ENCODE results near the gene MUC4. TPM values are rescaled to one million over a fixed set of nuclear protein-coding genes. Genes with fewer than 3 reads are reported as not detected.

The MUC4 gene
- total and polyA plus RNA-seq, 9 of the 15 experiments (the other 6 are each of a cell fraction or from before 2014, with no cell fraction given), result under 0.01 to 0.21 (median 0.10) TPM; not detected in 4

DNA sequence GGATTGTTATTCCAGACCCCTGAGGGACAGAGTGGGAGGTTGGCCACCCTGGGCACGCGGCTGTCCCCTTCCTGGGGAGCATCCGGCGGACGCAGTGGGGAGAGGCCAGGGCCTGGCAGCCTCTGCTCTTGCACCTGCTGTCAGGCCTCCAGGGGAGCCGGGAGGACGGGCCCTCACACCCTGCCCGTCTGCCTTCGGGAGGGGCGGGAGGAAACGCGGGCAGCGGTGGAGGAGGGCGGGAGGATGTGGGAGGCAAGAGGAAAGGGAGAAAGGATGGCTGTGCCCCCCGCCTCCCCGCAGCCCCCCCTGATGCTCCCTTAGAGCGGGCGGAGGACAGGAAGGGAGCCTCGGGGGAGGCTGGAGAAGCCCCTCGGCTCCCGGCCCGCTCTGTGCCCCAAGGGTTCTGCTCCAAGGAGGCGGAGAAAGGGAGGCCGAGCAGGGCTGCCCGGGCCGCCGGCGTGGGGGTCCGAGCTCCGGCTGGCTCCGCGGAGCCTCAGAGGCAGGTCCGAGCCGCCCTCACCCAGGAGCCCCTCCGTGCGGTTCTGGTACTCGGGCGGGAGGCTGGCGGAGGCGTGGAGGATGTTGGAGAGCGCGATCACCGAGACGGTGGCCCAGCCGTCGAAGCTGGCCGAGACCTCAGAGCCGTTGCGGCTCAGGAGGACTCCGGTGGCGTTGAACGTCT, 50.0 kb downstream of the MUC4 start:
- WGBS (ENCODE audit: insufficient coverage, low coverage, missing lambda C conversion rate), result 18% methylated on average over 17 of the region's 52 CpGs
- BruUV-seq (replicated peaks), result no TSS peak
- no peaks in the 10 kb centered on the region for H3K79me2 ChIP-seq (ENCODE audit: control insufficient read depth, insufficient read depth, low read length)
- intact Hi-C loops (cut with micrococcal nuclease) (no loop called here), in situ Hi-C loops (cut with MboI) (no loop called here)
- DNase-seq (ENCODE audit: extremely low read depth in 1 of 4, low spot score in 3 of 4) (no peak), ATAC-seq (no peak), FAIRE-seq (no peak)
- H3K9me1 ChIP-seq (ENCODE audit: control insufficient read depth, insufficient read depth, low read length), result no peaks in the 10 kb centered on the region
- CTCF ChIA-PET (ENCODE audit: low intra/inter-chr PET ratio), result no interaction called here
- H3K4me2 ChIP-seq (ENCODE audit: insufficient read depth, low read length), result no peak overlapping the region
- H3K4me1 ChIP-seq (replicated peaks in 1 of 2; ENCODE audit: control insufficient read depth in 2 of 2, insufficient read depth in 2 of 2, low read length in 2 of 2), result peaks cover 0 to 6% of the 10 kb centered on the region in 2 experiments; a peak in 2 of 5 replicates
- H3K9ac ChIP-seq (ENCODE audit: insufficient read depth in 1 of 2, low read depth in 2 of 2, low read length in 2 of 2), result no peak overlapping the region; a peak in 1 of 4 replicates
- peaks cover 4% of the 10 kb centered on the region; the same call in 1 of the 2 replicates for H4K20me1 ChIP-seq (replicated peaks; ENCODE audit: control insufficient read depth, insufficient read depth, low read length)
- H3K4me3 ChIP-seq, result no peak overlapping the region
- POLR2A ChIA-PET, result no interaction called here
- no peak overlapping the region for H3K27ac ChIP-seq (ENCODE audit: extremely low read depth, low read depth, low read length)
- H3K27me3 ChIP-seq (ENCODE audit: control insufficient read depth in 2 of 2, insufficient read depth in 2 of 2, low read length in 2 of 2), result peaks cover 29 to 78% of the 10 kb centered on the region in 2 experiments; a peak in 4 of 5 replicates
- H3K36me3 ChIP-seq (ENCODE audit: control insufficient read depth, insufficient read depth, low read length), result no peaks in the 10 kb centered on the region
- H3K9me3 ChIP-seq (replicated peaks; ENCODE audit: control insufficient read depth, insufficient read depth, low read depth, low read length), result no peaks in the 10 kb centered on the region
- H2AFZ ChIP-seq (ENCODE audit: low read depth, low read length), result no peak overlapping the region
- TF ChIP-seq ZNF174 (CRISPR knock-in tag; IDR thresholded peaks at IDR 0.05) (no peak), BRD4 (IDR thresholded peaks at IDR 0.05) (no peak), KDM2B (CRISPR knock-in tag; IDR thresholded peaks at IDR 0.05) (no peak), SRSF7 (optimal IDR thresholded peaks at IDR 0.05; ENCODE audit: low read depth, low read length) (no peak), NRF1 (conservative IDR thresholded peaks at IDR 0.05 in 1 of 2, IDR thresholded peaks at IDR 0.05 in 1 of 2) (no peak), FOS (IDR thresholded peaks at IDR 0.05; ENCODE audit: extremely low read depth, insufficient read length) (no peak), HEY1 (CRISPR knock-in tag; IDR thresholded peaks at IDR 0.05; ENCODE audit: borderline replicate concordance) (no peak), RBM22 (IDR thresholded peaks at IDR 0.05; ENCODE audit: low read depth, low read length, poor library complexity, severe bottlenecking) (no peak), SOX6 (IDR thresholded peaks at IDR 0.05) (no peak), HNRNPUL1 (IDR thresholded peaks at IDR 0.05; ENCODE audit: low read length) (no peak), ETV1 (tag; conservative IDR thresholded peaks at IDR 0.05; ENCODE audit: low read depth) (no peak), TRIM28 (IDR thresholded peaks at IDR 0.05) (no peak), ASH1L (IDR thresholded peaks at IDR 0.05; ENCODE audit: borderline replicate concordance, low read depth, partially characterized antibody) (no peak)
- TF ChIP-seq, protein P1, sequence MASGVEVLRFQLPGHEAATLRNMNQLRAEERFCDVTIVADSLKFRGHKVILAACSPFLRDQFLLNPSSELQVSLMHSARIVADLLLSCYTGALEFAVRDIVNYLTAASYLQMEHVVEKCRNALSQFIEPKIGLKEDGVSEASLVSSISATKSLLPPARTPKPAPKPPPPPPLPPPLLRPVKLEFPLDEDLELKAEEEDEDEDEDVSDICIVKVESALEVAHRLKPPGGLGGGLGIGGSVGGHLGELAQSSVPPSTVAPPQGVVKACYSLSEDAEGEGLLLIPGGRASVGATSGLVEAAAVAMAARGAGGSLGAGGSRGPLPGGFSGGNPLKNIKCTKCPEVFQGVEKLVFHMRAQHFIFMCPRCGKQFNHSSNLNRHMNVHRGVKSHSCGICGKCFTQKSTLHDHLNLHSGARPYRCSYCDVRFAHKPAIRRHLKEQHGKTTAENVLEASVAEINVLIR (CRISPR knock-in tag; IDR thresholded peaks at IDR 0.05), result no peak
- TF ChIP-seq, protein P2, sequence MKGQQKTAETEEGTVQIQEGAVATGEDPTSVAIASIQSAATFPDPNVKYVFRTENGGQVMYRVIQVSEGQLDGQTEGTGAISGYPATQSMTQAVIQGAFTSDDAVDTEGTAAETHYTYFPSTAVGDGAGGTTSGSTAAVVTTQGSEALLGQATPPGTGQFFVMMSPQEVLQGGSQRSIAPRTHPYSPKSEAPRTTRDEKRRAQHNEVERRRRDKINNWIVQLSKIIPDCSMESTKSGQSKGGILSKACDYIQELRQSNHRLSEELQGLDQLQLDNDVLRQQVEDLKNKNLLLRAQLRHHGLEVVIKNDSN (CRISPR knock-in tag; IDR thresholded peaks at IDR 0.05), result no peak
- TF ChIP-seq, protein P3, sequence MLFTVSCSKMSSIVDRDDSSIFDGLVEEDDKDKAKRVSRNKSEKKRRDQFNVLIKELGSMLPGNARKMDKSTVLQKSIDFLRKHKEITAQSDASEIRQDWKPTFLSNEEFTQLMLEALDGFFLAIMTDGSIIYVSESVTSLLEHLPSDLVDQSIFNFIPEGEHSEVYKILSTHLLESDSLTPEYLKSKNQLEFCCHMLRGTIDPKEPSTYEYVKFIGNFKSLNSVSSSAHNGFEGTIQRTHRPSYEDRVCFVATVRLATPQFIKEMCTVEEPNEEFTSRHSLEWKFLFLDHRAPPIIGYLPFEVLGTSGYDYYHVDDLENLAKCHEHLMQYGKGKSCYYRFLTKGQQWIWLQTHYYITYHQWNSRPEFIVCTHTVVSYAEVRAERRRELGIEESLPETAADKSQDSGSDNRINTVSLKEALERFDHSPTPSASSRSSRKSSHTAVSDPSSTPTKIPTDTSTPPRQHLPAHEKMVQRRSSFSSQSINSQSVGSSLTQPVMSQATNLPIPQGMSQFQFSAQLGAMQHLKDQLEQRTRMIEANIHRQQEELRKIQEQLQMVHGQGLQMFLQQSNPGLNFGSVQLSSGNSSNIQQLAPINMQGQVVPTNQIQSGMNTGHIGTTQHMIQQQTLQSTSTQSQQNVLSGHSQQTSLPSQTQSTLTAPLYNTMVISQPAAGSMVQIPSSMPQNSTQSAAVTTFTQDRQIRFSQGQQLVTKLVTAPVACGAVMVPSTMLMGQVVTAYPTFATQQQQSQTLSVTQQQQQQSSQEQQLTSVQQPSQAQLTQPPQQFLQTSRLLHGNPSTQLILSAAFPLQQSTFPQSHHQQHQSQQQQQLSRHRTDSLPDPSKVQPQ (CRISPR knock-in tag; IDR thresholded peaks at IDR 0.05; ENCODE audit: borderline replicate concordance), result no peak

Data from K562 (cell line).